ENCODE measurements around the gene ZKSCAN5.

Gene ZKSCAN5

DNA sequence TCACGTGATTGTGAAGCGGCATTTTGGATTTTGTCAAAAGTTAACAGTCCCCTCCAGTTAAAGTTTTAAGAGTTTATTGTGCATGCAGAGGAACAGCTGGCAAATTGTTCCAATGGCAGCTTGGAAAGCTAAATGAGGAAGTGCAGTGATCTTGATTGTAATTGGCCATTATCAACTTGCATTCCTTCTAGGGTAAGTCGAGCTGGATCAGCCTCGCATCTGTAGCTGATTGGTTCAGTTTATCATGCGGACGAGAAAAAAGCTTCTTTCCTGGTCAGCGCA is 31.2 kb upstream of the ZKSCAN5 start:
- H3K4me3 ChIP-seq (ENCODE audit: low read length): peak overlapping the region; percentile 55
- TF ChIP-seq, protein P1, sequence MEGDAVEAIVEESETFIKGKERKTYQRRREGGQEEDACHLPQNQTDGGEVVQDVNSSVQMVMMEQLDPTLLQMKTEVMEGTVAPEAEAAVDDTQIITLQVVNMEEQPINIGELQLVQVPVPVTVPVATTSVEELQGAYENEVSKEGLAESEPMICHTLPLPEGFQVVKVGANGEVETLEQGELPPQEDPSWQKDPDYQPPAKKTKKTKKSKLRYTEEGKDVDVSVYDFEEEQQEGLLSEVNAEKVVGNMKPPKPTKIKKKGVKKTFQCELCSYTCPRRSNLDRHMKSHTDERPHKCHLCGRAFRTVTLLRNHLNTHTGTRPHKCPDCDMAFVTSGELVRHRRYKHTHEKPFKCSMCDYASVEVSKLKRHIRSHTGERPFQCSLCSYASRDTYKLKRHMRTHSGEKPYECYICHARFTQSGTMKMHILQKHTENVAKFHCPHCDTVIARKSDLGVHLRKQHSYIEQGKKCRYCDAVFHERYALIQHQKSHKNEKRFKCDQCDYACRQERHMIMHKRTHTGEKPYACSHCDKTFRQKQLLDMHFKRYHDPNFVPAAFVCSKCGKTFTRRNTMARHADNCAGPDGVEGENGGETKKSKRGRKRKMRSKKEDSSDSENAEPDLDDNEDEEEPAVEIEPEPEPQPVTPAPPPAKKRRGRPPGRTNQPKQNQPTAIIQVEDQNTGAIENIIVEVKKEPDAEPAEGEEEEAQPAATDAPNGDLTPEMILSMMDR (IDR thresholded peaks at IDR 0.05; ENCODE audit: insufficient read depth, low read depth, low read length, missing control alignments): no peak
- peak; percentile 82 for DNase-seq (ENCODE audit: low read depth)

DNA sequence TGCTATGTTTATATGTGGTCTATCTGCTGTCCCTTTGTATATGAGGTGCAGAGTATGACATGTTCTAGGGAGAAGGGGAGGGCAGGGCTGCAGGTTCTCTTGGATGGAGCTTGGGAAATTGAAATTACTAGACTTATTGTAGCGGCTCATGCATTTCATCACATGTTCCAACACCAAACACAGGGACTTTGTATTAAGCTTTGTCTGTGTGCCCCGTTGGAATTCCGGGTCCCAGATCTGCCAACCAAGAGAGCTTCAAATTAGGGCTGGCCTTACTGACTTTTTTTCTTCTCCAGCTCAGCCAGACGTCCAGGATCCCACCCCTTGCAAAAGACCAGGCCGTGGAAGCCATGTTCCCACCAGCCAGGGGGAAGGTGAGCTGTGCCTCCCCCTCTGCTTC is 28.4 kb upstream of the ZKSCAN5 start:
- TF ChIP-seq, protein P1 (IDR thresholded peaks at IDR 0.05; ENCODE audit: insufficient read depth, low read depth, low read length, missing control alignments): no peak
- H3K4me3 ChIP-seq (ENCODE audit: low read length): no peak overlapping the region
- DNase-seq (ENCODE audit: low read depth): no peak

DNA sequence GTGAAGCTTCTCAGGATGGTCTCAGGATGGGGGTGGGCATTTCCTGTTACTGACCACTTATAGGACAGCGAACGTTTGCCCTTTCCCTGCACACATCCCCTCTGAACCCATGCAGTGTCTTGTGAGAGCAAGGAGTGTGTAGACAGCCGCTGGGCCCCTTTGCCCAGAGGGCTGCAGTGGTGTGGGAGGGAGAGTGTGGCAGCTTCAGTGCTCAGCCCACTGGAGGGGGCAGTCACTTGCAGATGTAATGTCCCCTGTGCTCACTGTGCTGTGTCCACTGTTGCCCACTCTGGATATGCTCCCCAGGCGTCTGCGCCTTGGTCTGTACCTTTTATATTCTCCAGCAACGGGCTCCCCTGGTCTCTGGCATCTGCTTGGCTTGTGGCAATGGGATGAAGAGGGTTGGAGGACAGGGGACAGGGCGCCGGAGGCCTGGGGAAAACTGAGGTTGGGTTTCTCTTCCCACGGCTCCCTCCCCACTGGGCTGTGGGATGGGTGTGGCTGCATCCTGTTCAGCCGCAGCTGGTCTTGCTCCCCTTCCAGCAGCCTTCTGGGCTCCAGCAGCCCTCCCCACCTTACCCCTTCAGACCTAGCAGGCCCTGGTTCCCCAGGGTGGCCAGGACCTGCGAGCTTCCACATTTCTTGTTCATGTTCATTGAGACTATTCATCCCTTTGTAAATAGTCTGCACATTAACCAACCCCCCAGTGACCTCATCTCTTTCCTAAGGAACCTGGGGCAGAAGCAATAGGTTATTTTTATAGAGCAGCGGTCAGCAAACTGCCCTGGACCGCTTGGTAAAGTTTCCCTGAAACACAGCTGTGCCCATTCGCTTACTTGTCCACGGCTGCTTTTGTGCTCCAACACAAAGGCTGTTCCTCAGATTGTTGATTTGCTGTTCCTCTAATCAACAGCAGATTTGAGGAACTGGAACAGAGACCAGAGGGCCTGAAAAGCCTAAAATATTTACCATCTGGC is 25.7 kb upstream of the ZKSCAN5 start:
- no peak overlapping the region for H3K4me3 ChIP-seq (ENCODE audit: low read length)
- no peak for DNase-seq (ENCODE audit: low read depth)

DNA sequence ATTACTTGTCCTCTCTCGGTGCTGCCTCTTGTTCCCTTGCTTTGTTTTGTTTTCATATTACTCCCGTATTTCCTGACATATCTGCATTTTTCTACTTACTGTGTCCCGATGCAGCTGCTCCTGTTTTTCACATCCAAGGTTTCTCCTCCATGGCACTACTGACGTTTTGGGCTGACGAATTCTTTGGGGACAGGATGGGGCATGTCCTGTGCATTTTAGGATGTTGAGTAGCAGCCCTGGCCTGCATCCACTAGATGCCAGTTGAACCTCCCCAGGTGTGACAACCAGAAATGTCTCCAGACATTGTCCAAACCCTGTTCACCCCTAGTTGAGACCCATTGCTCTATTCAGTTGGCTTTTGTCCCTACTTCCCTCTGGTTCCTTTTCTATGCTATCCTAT is 19.4 kb upstream of the ZKSCAN5 start:
- DNase-seq (ENCODE audit: low read depth): peak; percentile 74
- H3K4me3 ChIP-seq (ENCODE audit: low read length): no peak overlapping the region

More for the DNA sequence above, 25.7 kb upstream of the ZKSCAN5 start:
- TF ChIP-seq, protein P1 (IDR thresholded peaks at IDR 0.05; ENCODE audit: insufficient read depth, low read depth, low read length, missing control alignments): no peak

DNA sequence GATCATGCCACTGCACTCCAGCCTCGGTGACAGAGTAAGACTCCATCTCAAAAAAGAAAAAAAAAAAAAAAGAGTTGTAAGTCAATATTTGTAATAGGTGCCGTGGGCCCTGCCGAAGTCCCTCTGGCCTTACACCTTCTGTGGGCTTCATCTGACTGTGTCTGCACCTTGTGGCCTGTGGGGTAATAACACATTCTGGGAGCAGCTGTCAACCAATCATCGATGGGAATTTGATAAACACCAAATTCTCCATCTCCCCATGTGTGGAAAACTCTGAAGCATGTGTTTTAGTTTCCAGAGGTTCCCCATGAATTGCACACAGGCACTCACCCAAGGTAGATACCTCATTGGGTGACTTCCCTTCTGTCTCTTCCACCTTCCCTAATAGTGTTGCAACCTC is 15.2 kb upstream of the ZKSCAN5 start:
- DNase-seq (ENCODE audit: low read depth): no peak
- TF ChIP-seq, protein P1 (IDR thresholded peaks at IDR 0.05; ENCODE audit: insufficient read depth, low read depth, low read length, missing control alignments): no peak
- H3K4me3 ChIP-seq (ENCODE audit: low read length): no peak overlapping the region

More for the DNA sequence above, 19.4 kb upstream of the ZKSCAN5 start:
- TF ChIP-seq, protein P1 (IDR thresholded peaks at IDR 0.05; ENCODE audit: insufficient read depth, low read depth, low read length, missing control alignments): no peak

DNA sequence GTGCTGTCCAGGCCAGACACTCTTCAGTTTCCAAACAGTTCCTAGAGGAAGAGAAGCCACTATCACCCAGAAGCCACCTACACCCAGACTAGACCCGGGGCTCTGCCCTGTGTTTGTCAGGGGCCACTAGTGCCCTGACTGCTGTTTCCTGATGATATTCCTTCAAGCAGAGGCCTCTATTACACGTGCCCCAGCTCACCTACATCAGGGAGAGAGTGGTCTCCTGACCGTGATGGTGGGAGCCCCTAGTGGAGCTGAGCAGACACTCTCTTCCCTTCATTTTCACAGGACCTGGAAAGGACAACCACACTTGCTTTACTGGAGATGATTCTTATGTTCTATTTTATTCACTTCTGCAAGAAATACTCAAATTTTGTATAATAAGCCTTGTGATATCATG is 13.6 kb upstream of the ZKSCAN5 start:
- no peak for DNase-seq (ENCODE audit: low read depth)
- TF ChIP-seq, protein P1 (IDR thresholded peaks at IDR 0.05; ENCODE audit: insufficient read depth, low read depth, low read length, missing control alignments): no peak
- H3K4me3 ChIP-seq (ENCODE audit: low read length): no peak overlapping the region

DNA sequence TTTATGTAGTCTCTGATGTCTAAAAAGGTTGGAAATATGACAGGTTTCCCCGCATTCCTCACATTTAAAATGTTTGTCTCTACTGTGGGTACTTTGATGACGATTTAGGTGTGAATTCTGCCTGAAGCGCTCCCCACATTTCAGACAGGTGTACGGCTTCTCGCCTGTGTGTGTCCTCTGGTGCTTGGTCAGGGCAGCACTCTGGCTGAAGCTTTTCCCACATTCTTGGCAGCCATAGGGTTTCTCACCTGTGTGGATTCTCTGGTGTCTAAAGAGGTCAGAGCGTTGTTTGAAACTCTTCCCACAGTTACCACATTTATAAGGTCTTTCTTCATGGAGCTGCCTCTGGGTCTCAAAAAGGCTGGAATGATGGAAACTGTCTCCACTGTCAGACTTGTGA is 10.6 kb upstream of the ZKSCAN5 start:
- TF ChIP-seq, protein P1 (IDR thresholded peaks at IDR 0.05; ENCODE audit: insufficient read depth, low read depth, low read length, missing control alignments): no peak
- DNase-seq (ENCODE audit: low read depth): no peak
- no peak overlapping the region for H3K4me3 ChIP-seq (ENCODE audit: low read length)
